A204.1 (cell line): ENCODE data around the gene ARL6IP4.

Source experiments
- FAIRE-seq: peaks from 2 replicates; lab custom pipeline; 2012; peaks lifted over from hg19 to GRCh38; lab: Jason Lieb, UNC

Gene ARL6IP4

GRCh38 chr12:122991623-122992275 is 11.3 kb downstream of the ARL6IP4 start:
- FAIRE-seq = no peak

- FAIRE-seq = no peak
Observed at GRCh38 chr12:122992386-122992785, 11.9 kb downstream of the ARL6IP4 start.

GRCh38 chr12:122994140-122994675 is 13.7 kb downstream of the ARL6IP4 start:
- no peak for FAIRE-seq

DNA sequence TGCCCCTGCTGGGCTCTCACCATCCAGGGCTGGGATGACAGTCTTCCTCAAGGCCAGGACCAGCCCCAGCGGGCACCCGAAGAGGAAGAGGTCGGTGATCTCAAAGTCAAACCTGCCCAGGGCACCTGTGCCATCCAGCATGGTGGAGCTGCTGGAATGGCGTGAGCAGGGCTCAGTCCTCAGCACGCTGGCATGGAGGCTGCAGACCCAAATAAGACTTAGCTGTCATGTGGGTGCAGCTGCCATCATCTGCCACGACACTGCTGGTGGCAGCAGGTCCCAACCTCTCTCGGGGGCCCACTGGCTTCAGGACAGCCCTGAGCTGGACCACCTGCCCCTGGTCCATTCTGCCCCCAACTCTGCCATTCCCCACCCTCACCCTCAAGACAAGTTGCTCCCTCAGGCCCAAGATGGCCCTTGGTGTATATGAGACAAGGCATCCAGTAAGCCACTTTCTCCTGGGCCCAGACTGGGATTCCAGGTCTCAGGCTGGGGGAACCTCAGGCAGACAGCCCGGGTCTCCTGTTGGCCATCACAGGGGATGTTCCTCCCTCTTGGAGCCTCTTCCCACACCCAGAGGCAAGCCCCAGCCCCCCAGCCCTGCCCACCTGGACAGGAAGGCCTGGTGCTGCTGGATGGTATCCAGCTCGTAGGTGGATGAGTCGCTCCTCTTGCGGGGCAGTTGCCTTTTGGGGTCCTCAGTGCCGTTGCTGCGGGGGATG is 14.5 kb downstream of the ARL6IP4 start:
- no peak for FAIRE-seq

DNA sequence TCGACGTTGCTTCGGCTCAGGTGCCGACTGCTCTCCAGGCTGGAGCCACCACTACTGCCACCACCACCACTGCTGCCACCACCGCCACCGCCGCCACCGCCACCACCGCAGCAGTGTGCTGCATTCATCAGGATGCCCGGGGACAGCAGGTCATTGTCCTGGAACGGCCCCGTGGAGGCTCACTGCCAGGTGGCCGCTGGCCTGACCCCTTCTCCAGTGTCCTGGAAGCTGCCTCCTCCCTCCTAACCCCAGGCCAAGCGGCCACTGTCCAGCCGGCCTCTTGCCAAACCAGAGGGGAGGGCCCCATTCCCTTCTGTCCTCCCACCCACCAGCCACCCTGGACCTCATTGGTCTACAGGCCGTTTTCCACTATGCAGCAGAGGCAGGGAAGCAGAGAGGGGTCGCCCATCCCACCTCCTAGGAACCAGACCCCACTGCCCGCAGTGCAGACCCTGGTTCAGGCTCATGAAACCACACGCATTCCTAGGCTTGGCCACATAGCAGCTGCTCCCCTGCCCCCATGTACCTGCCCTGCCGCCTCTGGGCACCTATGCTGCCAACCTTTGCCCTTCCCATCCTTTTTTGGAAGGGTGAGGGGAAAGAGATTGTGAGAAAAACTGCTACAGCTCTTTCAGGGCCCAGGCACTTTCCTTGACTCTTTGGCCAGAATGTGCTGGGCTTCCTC is 15.2 kb downstream of the ARL6IP4 start:
- FAIRE-seq = no peak

GRCh38 chr12:122996188-122996601 is 15.7 kb downstream of the ARL6IP4 start:
- FAIRE-seq = no peak

DNA sequence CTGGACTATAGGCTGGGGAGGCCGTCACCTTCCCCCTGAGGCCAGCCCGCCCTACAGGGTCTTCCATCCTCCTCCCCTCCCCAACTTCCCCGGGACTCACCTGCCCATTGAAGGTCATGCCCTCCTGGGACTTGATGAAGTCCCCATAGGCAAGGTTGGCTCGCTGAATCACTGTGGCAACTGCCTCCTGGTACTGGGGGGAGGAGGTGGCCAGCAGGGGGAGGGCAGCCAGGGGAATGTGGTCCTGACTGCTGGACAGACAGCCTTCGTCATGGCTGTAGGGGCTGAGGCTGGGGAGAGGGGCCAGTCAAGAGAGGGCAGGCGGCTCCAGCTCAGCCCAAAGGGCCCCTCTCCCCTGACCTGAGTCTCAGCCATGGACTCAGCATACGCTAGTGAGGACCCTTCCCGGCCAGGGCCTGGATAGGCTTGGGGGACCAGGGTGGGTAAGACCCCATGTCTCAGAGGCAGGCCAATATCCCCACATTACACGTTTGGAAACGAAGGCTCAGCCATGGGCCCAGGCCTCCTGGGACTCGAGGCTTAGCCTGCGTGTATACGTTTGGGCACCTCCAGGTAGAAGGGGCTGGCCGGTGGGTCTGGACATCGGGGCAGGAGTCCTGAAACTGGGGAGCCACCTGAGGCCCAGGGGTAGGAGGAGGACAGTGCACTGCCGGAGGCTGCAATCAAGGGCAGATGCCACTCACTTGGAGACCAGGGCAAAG is 16.3 kb downstream of the ARL6IP4 start:
- no peak for FAIRE-seq

DNA sequence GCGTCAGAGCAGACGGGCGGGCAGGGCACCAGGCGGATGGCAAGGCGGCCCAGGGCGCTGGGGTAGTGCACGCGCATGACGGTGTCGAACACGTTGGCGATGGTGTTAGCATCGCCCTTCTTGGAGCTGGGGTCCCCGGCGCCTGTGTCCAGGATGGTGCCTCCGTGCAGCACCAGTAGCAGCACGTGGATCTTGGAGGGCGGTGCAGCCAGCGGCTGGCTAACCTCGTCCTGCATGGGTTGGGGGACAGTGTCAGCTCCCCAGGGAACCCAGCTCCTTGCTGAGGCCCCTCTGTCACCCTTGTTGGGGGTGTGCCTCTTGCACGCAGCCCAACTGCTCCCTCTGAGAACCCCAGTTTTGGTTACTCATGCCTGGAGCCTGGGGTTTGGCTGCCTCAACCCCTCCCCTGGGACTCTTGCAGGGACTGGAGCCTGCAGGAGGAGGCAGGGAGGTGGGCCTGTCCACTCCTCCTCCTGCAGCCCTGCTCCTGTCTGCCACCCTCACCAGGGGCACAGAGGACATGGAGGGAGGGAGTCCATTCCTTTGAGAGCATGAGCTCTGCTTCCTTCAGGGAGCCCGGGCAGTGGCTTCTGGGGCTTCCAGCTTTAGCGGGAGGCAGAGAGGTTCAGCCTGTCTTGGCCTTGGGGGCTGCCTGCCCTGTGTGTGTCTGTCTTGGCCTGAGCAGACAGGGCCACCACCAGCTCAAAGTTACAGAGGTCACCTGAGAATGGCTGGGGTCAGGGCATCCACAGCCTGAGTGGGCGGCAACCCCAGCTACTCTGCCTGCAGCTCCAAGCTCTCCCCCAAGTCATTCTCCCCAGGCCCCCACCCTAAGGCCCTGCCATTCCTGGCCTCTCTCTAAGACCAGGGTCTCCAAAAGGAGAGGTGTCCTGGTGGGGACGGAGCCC is 17.1 kb downstream of the ARL6IP4 start:
- FAIRE-seq = no peak

- no peak for FAIRE-seq
Observed at GRCh38 chr12:122998316-122998715, 17.8 kb downstream of the ARL6IP4 start.

- FAIRE-seq = no peak
Observed at GRCh38 chr12:122999196-122999946, 18.9 kb downstream of the ARL6IP4 start.

- no peak for FAIRE-seq
Observed at GRCh38 chr12:122999986-123000420, 19.5 kb downstream of the ARL6IP4 start.

- no peak for FAIRE-seq
Observed at GRCh38 chr12:123000578-123000977, 20.1 kb downstream of the ARL6IP4 start.

DNA sequence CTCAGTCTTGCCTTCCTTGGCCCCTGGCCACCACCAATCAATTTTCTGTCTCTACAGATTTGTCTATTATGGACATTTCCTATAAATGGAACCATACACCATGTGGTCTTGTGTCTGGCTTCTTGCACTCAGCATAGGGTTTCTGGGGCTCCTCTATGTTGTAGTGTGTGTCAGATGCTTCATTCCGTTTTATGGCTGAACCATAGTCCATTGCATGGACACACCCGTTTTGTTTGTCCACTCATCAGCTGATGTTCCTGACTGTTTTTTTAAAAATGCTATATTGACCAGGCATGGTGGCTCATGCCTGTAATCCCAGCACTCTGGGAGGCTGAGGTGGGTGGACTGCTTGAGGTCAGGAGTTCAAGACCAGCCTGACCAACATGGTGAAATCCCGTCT is 21.0 kb downstream of the ARL6IP4 start:
- FAIRE-seq = no peak

DNA sequence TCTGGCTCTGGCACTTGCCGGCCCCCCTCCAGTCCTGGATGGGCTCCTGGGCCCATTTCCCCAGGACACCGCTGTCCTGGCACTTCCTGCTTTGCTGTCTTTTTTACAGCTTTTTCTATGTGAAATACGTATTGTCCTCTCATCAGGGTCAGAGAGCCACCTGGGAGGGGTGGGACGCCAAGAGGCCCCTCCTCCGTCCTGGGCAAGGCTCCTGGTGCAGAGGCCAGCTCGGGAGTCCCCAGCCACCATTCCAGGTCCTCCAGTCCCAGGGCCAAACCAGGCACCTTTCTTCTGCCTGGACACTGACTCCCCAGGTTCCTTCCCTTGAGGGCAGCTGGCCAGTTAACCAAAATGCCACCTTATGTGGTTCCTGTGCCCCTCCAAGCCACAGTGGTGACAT is 22.8 kb downstream of the ARL6IP4 start:
- no peak for FAIRE-seq

GRCh38 chr12:123004287-123004686 is 23.8 kb downstream of the ARL6IP4 start:
- no peak for FAIRE-seq

DNA sequence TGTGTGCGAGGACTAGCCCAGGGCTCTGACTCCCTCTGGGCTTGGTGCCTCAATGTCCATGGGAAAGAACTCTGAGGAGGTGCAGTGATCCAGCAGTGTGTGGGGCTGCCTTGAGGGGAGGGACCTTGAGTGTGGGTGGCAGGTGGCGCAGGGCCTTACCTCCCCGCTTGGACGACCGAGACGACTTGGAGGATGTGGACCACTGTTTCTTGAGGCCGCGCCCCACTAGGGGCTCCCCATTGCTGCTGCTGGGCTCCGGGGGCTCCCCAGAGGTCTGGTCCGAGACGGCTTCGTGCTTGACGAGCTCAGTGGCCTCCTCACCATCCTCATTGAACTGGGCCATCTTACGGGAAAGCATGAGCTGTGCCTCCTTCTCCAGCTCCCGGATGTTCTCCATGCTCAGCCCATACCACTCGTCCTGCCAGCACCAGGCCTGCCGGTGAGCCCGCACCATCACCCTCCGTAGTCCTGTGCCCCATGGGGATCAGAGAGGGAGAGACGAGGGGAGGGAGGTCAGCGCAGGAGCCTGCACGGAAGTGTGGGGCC is 24.7 kb downstream of the ARL6IP4 start:
- FAIRE-seq = no peak

- no peak for FAIRE-seq
Observed at GRCh38 chr12:123006977-123007376, 26.5 kb downstream of the ARL6IP4 start.

DNA sequence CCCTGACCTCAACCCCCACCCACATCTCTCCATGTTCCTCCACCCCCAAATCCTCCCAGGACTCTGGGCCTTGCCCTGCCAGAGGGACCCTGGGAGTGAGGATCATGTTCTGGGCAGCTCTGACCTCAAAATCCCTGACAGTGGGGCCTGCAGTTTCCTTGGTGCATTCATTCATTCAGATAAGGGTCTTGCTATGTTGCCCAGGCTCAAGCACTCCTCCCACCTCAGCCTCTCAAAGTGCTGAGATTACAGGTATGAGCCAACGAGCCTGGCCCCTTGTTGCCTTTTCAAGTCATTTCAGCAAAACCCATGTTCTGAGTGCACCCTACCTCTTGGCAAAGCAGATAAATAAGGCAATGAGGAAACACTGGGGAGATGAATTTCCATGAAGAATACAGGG is 29.6 kb downstream of the ARL6IP4 start:
- FAIRE-seq = no peak

GRCh38 chr12:123010681-123011080 is 30.2 kb downstream of the ARL6IP4 start:
- no peak for FAIRE-seq

- no peak for FAIRE-seq
Observed at GRCh38 chr12:123011701-123012100, 31.2 kb downstream of the ARL6IP4 start.
